Stimulated activated naive B cell treated with anti-CD40 and anti-IgM and Interleukin-4, amounts not matched to agents 10 μg/mL and 1 μg/mL and 100 μg/mL, for 72 hours (primary cell): ENCODE results near the gene KCNMA1.
"Not testable (repeated sequence)": the region's sequence is repeated elsewhere in the genome, so short reads cannot be mapped to it uniquely, and the experiment has no call there.

Experiments
- ATAC-seq, 2 donors: fragments of 150-1000 bp; cut with Tn5 transposase; replicated peaks; 2 replicates each; pipeline ENCODE4 v1.10.0; 2021; ENCODE audit warnings: moderate library complexity in 1 of 2
- DNase-seq: peaks from one replicate; pipeline ENCODE4 v3.0.0; 2021
- H3K27ac Mint-ChIP-seq: one replicate; pipeline ENCODE4 v1.8.0; 2022; ENCODE audit warnings: mild to moderate bottlenecking, mixed read lengths
- H3K27me3 Mint-ChIP-seq, 2 donors: one replicate each; pipeline ENCODE4 v1.8.0; 2022; ENCODE audit warnings: mixed read lengths in 2 of 2
- H3K36me3 Mint-ChIP-seq, 2 donors: one replicate each; pipeline ENCODE4 v1.8.0; 2022; ENCODE audit warnings: mixed read lengths in 2 of 2, mild to moderate bottlenecking in 1 of 2
- H3K4me1 Mint-ChIP-seq, 2 donors: one replicate each; pipeline ENCODE4 v1.8.0; 2022; ENCODE audit warnings: mixed read lengths in 2 of 2, mild to moderate bottlenecking in 1 of 2
- H3K4me3 Mint-ChIP-seq, 2 donors: one replicate each; pipeline ENCODE4 v1.8.0; 2022; ENCODE audit warnings: mild to moderate bottlenecking in 2 of 2, mixed read lengths in 2 of 2, moderate library complexity in 1 of 2
- H3K9me3 Mint-ChIP-seq, 2 donors: one replicate each; pipeline ENCODE4 v1.8.0; 2022; ENCODE audit warnings: mixed read lengths in 2 of 2, mild to moderate bottlenecking in 1 of 2

Gene KCNMA1

GRCh38 chr10:77598606-77599005 is 39.0 kb downstream of the KCNMA1 start:
- Mint-ChIP-seq H3K9me3 (no peaks in the 10 kb centered on the region), H3K4me3 (no peak overlapping the region), H3K27me3 (no peaks in the 10 kb centered on the region), H3K36me3 (no peaks in the 10 kb centered on the region), H3K27ac (no peak overlapping the region), H3K4me1 (peaks cover 17 to 22% of the 10 kb centered on the region in 2 donors)
- no peak for ATAC-seq
- no peak for DNase-seq

DNA sequence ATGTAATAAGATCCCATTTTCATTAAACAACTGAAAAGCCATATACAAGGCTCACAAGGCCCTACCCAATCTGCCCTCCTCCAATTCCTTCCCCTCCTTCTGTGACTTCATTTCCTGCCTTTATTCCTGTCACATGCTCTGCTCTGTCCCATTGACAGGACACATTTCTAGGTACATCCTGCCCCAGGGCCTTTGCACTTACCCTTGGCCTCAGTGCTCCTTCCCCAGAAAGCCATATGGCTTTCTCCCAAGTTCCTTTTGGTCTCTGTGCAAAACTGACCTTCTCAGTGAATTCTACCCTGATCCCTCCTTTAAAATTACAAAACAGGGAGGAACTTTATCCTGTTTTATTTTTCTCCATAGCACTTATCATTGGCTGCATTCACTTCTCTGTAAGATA is 40.0 kb downstream of the KCNMA1 start:
- Mint-ChIP-seq H3K36me3 (no peaks in the 10 kb centered on the region), H3K27ac (no peak overlapping the region), H3K9me3 (no peaks in the 10 kb centered on the region), H3K4me1 (peaks cover 8 to 11% of the 10 kb centered on the region in 2 donors), H3K27me3 (no peaks in the 10 kb centered on the region), H3K4me3 (no peak overlapping the region)
- ATAC-seq (no peak), DNase-seq (no peak)

DNA sequence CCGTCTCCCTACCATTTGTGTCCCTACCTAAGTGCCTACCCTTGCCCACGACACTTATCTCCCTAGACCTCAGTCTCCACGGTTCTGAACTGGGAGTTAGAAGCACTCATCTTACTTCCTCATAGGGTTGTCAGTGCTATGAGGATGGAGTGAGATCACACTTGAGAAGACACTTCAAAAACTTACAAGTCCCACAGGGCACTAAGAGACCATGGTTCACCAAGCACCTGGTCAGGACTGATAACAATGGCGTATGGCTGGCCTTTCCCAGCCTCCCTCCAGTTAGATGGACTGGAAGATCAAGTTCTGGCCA is 43.2 kb downstream of the KCNMA1 start:
- H3K27me3 Mint-ChIP-seq, result no peaks in the 10 kb centered on the region
- peak; percentile 56 to 65 for ATAC-seq
- H3K4me3 Mint-ChIP-seq, result no peak overlapping the region
- H3K36me3 Mint-ChIP-seq, result no peaks in the 10 kb centered on the region
- DNase-seq, result no peak
- H3K9me3 Mint-ChIP-seq, result no peaks in the 10 kb centered on the region
- H3K4me1 Mint-ChIP-seq, result peaks cover 3 to 9% of the 10 kb centered on the region in 2 donors
- no peak overlapping the region for H3K27ac Mint-ChIP-seq

DNA sequence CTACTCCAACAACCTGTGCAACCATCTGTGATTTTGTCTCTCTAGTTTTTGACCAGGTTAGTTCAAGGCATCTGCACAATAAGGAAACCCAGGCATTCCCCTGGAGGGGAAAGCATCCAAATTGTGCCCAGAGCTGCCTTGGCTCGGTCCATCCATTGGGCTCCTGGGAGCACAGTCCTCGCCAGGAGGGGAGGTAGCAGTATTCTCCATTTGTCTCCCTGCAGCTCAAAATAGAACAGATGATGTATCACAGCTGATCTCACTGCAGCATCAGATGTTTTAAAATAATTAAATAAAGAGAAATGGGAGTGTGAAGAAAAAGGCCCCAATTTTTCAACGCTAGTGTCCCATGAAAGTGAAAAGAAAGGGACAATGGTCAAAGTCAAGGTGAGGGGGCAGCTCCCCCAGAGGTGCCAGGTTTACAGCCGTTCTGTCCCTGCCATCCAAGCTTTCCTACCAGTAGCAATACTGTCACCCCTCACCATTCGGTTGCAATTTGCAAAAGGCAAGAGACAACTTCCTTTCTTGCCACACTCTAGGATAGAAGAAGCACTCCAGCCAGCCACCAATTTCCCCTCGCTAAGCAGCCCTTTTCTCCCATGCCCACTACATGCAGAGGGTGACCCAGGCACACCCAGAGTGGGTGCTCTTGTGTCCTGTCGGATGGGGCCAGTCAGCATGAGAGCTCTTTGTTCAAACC is 43.7 kb downstream of the KCNMA1 start:
- no peaks in the 10 kb centered on the region for H3K9me3 Mint-ChIP-seq
- no peak overlapping the region for H3K27ac Mint-ChIP-seq
- no peak for ATAC-seq
- no peaks in the 10 kb centered on the region for H3K36me3 Mint-ChIP-seq
- peaks cover 3 to 9% of the 10 kb centered on the region in 2 donors for H3K4me1 Mint-ChIP-seq
- DNase-seq, result no peak
- H3K27me3 Mint-ChIP-seq, result no peaks in the 10 kb centered on the region
- H3K4me3 Mint-ChIP-seq, result no peak overlapping the region

- no peak for ATAC-seq
- Mint-ChIP-seq H3K36me3 (no peaks in the 10 kb centered on the region), H3K27ac (no peak overlapping the region), H3K27me3 (no peaks in the 10 kb centered on the region), H3K9me3 (no peaks in the 10 kb centered on the region), H3K4me3 (no peak overlapping the region), H3K4me1 (peaks cover 3 to 9% of the 10 kb centered on the region in 2 donors)
- no peak for DNase-seq
Observed at GRCh38 chr10:77592946-77593636, 44.5 kb downstream of the KCNMA1 start.

- Mint-ChIP-seq H3K36me3 (no peaks in the 10 kb centered on the region), H3K9me3 (no peaks in the 10 kb centered on the region), H3K4me3 (no peak overlapping the region), H3K27ac (no peak overlapping the region), H3K27me3 (no peaks in the 10 kb centered on the region), H3K4me1 (peaks cover 3 to 9% of the 10 kb centered on the region in 2 donors)
- ATAC-seq (no peak), DNase-seq (no peak)
Observed at GRCh38 chr10:77592510-77592909, 45.1 kb downstream of the KCNMA1 start.

- H3K9me3 Mint-ChIP-seq, result no peaks in the 10 kb centered on the region
- H3K4me3 Mint-ChIP-seq, result no peak overlapping the region
- H3K4me1 Mint-ChIP-seq, result peaks cover 3 to 9% of the 10 kb centered on the region in 2 donors
- no peaks in the 10 kb centered on the region for H3K27me3 Mint-ChIP-seq
- no peaks in the 10 kb centered on the region for H3K36me3 Mint-ChIP-seq
- H3K27ac Mint-ChIP-seq, result no peak overlapping the region
- DNase-seq (no peak), ATAC-seq (no peak)
Observed at GRCh38 chr10:77591238-77591880, 46.2 kb downstream of the KCNMA1 start.

DNA sequence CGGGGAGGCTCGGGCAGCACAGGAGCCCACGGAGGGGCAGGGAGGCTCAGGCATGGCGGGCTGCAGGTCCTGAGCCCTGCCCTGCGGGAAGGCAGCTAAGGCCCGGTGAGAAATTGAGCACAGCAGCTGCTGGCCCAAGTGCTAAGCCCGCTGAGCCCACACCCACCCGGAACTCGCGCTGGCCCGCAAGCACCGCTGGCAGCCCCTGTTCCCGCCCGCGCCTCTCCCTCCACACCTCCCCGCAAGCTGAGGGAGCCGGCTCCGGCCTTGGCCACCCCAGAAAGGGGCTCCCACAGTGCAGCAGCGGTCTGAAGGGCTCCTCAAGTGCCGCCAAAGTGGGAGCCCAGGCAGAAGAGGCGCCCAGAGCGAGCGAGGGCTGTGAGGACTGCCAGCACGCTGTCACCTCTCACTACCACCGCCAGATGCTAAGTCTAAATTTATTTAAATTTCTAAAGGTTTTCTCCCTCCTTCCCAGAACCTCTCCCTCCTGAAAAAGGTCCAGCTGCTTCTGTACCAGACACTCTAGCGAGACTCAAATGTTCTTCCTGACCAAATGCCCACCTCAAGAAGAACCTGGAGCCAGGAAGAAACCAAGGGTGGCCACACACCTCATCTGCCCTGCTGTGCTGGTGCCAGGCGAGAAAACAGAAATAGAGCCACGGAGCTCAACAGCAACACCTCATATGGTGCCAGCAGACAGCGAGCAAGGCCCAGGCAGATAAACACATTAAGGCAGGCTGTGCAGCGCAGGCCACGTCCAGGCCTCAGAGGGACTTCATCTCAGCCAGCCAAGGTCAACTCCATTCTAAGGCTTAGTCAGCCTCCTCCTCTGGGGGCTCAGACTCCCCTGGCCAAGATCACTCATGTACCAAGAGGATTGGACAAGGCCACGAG is 47.0 kb downstream of the KCNMA1 start:
- H3K27me3 Mint-ChIP-seq, result no peaks in the 10 kb centered on the region
- no peak for ATAC-seq
- DNase-seq, result no peak
- H3K9me3 Mint-ChIP-seq, result no peaks in the 10 kb centered on the region
- no peak overlapping the region for H3K4me3 Mint-ChIP-seq
- no peak overlapping the region for H3K27ac Mint-ChIP-seq
- H3K36me3 Mint-ChIP-seq, result no peaks in the 10 kb centered on the region
- peaks cover 3 to 9% of the 10 kb centered on the region in 2 donors for H3K4me1 Mint-ChIP-seq

DNA sequence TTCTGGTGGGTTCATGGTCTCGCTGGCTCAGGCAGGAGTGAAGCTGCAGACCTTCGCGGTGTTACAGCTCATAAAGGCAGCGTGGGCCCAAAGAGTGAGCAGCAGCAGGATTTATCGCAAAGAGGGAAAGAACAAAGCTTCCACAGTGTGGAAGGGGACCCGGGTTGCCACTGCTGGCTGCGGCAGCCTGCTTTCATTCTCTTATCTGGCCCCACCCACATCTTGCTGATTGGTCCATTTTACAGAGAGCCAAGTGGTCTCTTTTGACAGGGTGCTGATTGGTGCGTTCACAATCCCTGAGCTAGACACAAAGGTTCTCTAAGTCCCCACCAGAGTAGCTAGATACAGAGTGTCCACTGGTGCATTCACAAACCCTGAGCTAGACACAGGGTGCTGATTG is 47.9 kb downstream of the KCNMA1 start:
- H3K27ac Mint-ChIP-seq, H3K27me3 Mint-ChIP-seq: not testable (repeated sequence)

GRCh38 chr10:77588886-77589285 is 48.7 kb downstream of the KCNMA1 start:
- Mint-ChIP-seq H3K36me3 (no peaks in the 10 kb centered on the region), H3K4me3 (no peak overlapping the region), H3K27ac (no peak overlapping the region), H3K9me3 (no peaks in the 10 kb centered on the region), H3K4me1 (no peaks in the 10 kb centered on the region), H3K27me3 (no peaks in the 10 kb centered on the region)
- ATAC-seq (no peak), DNase-seq (no peak)

More for the DNA sequence above, 47.9 kb downstream of the KCNMA1 start:
- H3K9me3 Mint-ChIP-seq, ATAC-seq, H3K4me1 Mint-ChIP-seq, H3K36me3 Mint-ChIP-seq, H3K4me3 Mint-ChIP-seq, DNase-seq: not testable (repeated sequence)

DNA sequence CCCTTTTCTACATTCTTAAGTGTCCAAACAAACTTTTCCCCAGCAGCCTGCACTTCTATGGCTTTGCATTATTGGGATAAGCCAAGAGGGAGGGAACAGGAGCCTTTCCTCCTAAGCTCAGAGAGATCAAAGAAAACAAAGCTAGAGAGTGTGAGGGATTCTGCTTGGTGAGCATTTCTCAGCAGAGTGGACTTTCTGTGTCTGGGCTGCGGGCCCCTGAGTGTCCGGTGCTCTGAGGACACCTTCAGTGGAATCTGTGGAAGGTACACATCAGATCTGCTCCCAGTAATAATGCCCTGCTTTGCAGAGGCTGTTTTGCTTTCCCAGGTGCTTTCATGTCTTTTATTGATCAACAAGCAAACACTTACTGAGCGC is 50.2 kb downstream of the KCNMA1 start:
- ATAC-seq (no peak), DNase-seq (no peak)
- Mint-ChIP-seq H3K4me3 (no peak overlapping the region), H3K9me3 (peaks cover 0 to 5% of the 10 kb centered on the region in 2 donors), H3K27ac (no peak overlapping the region), H3K4me1 (peaks cover 0 to 2% of the 10 kb centered on the region in 2 donors), H3K36me3 (no peaks in the 10 kb centered on the region), H3K27me3 (no peaks in the 10 kb centered on the region)

- H3K9me3 Mint-ChIP-seq, result peaks cover 0 to 5% of the 10 kb centered on the region in 2 donors
- DNase-seq, result no peak
- H3K4me1 Mint-ChIP-seq, result peaks cover 0 to 2% of the 10 kb centered on the region in 2 donors
- no peak for ATAC-seq
- no peaks in the 10 kb centered on the region for H3K36me3 Mint-ChIP-seq
- no peak overlapping the region for H3K27ac Mint-ChIP-seq
- H3K4me3 Mint-ChIP-seq, result no peak overlapping the region
- no peaks in the 10 kb centered on the region for H3K27me3 Mint-ChIP-seq
Observed at GRCh38 chr10:77586719-77587415, 50.7 kb downstream of the KCNMA1 start.

DNA sequence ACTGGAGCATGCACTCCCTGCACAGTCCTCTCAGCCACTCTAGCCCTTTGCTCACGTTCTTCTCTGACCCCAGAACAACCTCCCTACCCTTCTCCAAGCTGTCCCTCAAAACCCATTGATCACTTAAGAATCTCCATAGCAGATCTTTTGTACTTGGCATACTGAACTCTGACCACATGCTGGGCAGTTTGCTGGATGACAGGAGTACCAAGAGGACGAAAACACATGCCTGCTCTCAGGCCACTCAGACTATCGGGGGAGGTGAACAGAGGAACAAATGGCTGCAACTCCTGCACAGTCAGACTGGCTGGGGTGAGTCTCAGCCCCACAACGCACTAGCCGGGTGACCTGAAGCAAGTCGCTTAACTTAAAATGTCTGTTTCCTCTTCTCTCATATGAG is 52.7 kb downstream of the KCNMA1 start:
- DNase-seq, result no peak
- ATAC-seq, result no peak
- Mint-ChIP-seq H3K27me3 (no peaks in the 10 kb centered on the region), H3K4me1 (peaks cover 0 to 2% of the 10 kb centered on the region in 2 donors), H3K9me3 (peaks cover 0 to 5% of the 10 kb centered on the region in 2 donors), H3K36me3 (no peaks in the 10 kb centered on the region), H3K27ac (no peak overlapping the region), H3K4me3 (no peak overlapping the region)

DNA sequence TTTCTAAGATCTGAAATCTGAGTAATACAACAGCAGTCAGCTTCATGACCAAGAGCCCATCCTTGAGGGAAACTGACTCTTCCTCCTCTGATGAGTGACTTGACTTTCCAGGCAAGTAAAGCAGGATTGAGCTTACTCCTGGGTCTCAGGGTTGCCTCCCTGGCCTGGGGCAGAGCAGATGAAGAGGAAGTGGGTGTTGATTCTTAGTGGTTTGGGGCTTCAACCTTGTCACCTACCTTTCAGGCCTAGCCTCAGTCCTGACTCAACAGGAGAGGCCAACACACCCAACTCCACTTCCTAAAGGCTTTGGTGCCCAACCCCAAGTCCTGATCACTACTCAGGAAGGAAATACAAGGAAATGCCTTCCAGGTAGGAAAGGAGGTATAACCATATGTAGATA is 54.1 kb downstream of the KCNMA1 start:
- Mint-ChIP-seq H3K4me3 (no peak overlapping the region), H3K9me3 (peaks cover 0 to 5% of the 10 kb centered on the region in 2 donors), H3K27me3 (no peaks in the 10 kb centered on the region), H3K4me1 (peaks cover 0 to 2% of the 10 kb centered on the region in 2 donors), H3K27ac (no peak overlapping the region), H3K36me3 (no peaks in the 10 kb centered on the region)
- no peak for ATAC-seq
- no peak for DNase-seq
